GM12872 (cell line): Measurements from ENCODE around the gene FBXL19.

Experiments
- CTCF ChIP-seq: IDR thresholded peaks from 3 replicates; pipeline ENCODE4 v1.5.1; 2011; ENCODE audit warnings: low read depth, mild to moderate bottlenecking, low read length, moderate library complexity; ENCODE audit not compliant: insufficient read depth

Gene FBXL19

GRCh38 chr16:30947859-30948666 lies 24.7 kb downstream of the FBXL19 start:
- no peak for TF ChIP-seq CTCF

- TF ChIP-seq CTCF: no peak
Observed at GRCh38 chr16:30948667-30949649, 25.6 kb downstream of the FBXL19 start, which contains the start of gene ORAI3. Gene ORAI3 (plus strand): TSS chr16:30949068. CDS start chr16:30949290, 222 bp downstream.

GRCh38 chr16:30949650-30950515 lies 26.5 kb downstream of the FBXL19 start:
- peak; percentile 39 for TF ChIP-seq CTCF

- TF ChIP-seq CTCF: no peak
Observed at GRCh38 chr16:30950516-30951065, 27.2 kb downstream of the FBXL19 start.

- no peak for TF ChIP-seq CTCF
Observed at GRCh38 chr16:30951193-30951592, 27.8 kb downstream of the FBXL19 start.

- no peak for TF ChIP-seq CTCF
Observed at GRCh38 chr16:30951750-30952149, 28.4 kb downstream of the FBXL19 start.
